Fibroblast of lung (primary cell): Measurements from ENCODE around the gene ASB6. TPM values are rescaled to one million over a fixed set of nuclear protein-coding genes. Genes with fewer than 3 reads are reported as not detected.

ENCODE experiments used
- DNase-seq, 2 donors: peaks; one replicate each; pipeline versions ENCODE4 v3.0.0 to v3.0.0-alpha.2; 2010; ENCODE audit warnings: low read depth in 2 of 2
- H2AFZ ChIP-seq: 2 replicates; pipeline ENCODE4 v1.5.1; 2012; ENCODE audit warnings: low read length, control low read depth, inconsistent platforms
- H3K27ac ChIP-seq: 2 replicates; pipeline ENCODE4 v1.5.1; 2011; ENCODE audit warnings: low read length, control low read depth; ENCODE audit not compliant: insufficient read depth
- H3K27me3 ChIP-seq: 2 replicates; pipeline ENCODE4 v1.5.1; 2011; ENCODE audit warnings: mild to moderate bottlenecking, low read length; ENCODE audit not compliant: control insufficient read depth, insufficient read depth
- H3K36me3 ChIP-seq: 2 replicates; pipeline ENCODE4 v1.5.1; 2011; ENCODE audit warnings: low read length; ENCODE audit not compliant: control insufficient read depth, insufficient read depth
- H3K4me1 ChIP-seq: 2 replicates; pipeline ENCODE4 v1.5.1; 2011; ENCODE audit warnings: low read length; ENCODE audit not compliant: control insufficient read depth, insufficient read depth; ENCODE audit errors: extremely low read depth
- H3K4me2 ChIP-seq: 2 replicates; pipeline ENCODE4 v1.5.1; 2011; ENCODE audit warnings: low read length, control low read depth; ENCODE audit not compliant: insufficient read depth; ENCODE audit errors: extremely low read depth
- H3K4me3 ChIP-seq, 4 experiments: fragments of 200-600 bp in 1 of 4; sonication (generic) in 1 of 4; replicated peaks in 1 of 4; 2 replicates each; pipeline ENCODE4 v1.5.1; 2011 to 2016; ENCODE audit warnings: low read length in 4 of 4, low read depth in 3 of 4, mild to moderate bottlenecking in 3 of 4, control low read depth in 2 of 4, inconsistent platforms in 1 of 4, mixed read lengths in 1 of 4; ENCODE audit not compliant: insufficient read depth in 1 of 4; ENCODE audit errors: control extremely low read depth in 1 of 4
- H3K79me2 ChIP-seq: 2 replicates; pipeline ENCODE4 v1.5.1; 2012; ENCODE audit warnings: mild to moderate bottlenecking, low read length, inconsistent platforms; ENCODE audit not compliant: control insufficient read depth, insufficient read depth
- H3K9ac ChIP-seq: 2 replicates; pipeline ENCODE4 v1.5.1; 2011; ENCODE audit warnings: mild to moderate bottlenecking, low read length, control low read depth; ENCODE audit not compliant: insufficient read depth
- H3K9me3 ChIP-seq: 2 replicates; pipeline ENCODE4 v1.5.1; 2012; ENCODE audit warnings: low read depth, low read length; ENCODE audit not compliant: control insufficient read depth, insufficient read depth
- H4K20me1 ChIP-seq: 2 replicates; pipeline ENCODE4 v1.5.1; 2011; ENCODE audit warnings: low read length; ENCODE audit not compliant: control insufficient read depth, insufficient read depth; ENCODE audit errors: extremely low read depth
- EZH2 ChIP-seq: IDR thresholded peaks from 2 replicates; pipeline ENCODE4 v1.5.1; 2012; ENCODE audit warnings: low read length, control low read depth, mild to moderate bottlenecking; ENCODE audit errors: missing control alignments
- polyA plus RNA-seq, 2 donors: library from polyadenylated mRNA; depleted of rRNA in 1 of 2; stranded (reverse) in 1 of 2; unstranded in 1 of 2; fragments of >200 nt; gene quantifications; 2 replicates each; pipeline ENCODE4 v1.2.1, GENCODE V29; 2011 to 2012; ENCODE audit warnings: missing spikeins in 1 of 2
- total RNA-seq: library from RNA; depleted of rRNA; stranded (reverse); fragments of >200 nt; gene quantifications from 2 replicates; pipeline ENCODE4 v1.2.1, GENCODE V29; 2014
- TF ChIP-seq, protein P1 (sequence below), 2 donors: IDR thresholded peaks in 1 of 2; conservative IDR thresholded peaks in 1 of 2; 1 replicate in 1 of 2; 2 replicates in 1 of 2; pipeline ENCODE4 v1.5.1; 2011 to 2012; ENCODE audit warnings: low read length in 2 of 2, control low read depth in 1 of 2, inconsistent platforms in 1 of 2, low read depth in 1 of 2, mild to moderate bottlenecking in 1 of 2

Gene ASB6
- total and polyA plus RNA-seq, 2 donors (not counting 1 experiment from before 2014, with no cell fraction given), result 14.4 to 15.4 TPM

DNA sequence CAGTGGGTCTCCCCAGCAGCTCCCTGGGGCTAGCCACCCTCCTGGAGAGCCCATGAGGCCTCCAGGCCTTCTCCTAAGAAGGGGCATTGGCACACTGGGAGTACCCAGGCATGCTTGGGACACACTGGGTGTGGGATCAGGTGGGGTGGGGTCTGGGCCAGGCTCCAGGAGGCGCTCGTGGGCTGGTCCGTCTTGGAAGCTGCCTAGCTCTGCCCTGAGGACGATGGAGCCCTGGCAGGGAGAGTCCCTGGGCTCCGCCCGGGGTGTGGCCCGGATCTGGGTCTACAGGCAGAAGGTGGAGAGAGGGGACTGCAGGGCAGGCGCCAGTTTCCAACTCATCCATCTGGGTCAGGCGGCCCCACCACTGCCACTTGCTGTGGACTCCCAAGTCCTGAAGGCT lies 25.9 kb upstream of the ASB6 start:
- Histone ChIP-seq H3K27me3 (no peaks in the 10 kb centered on the region), H3K4me3 (peak overlapping the region in 1 of 4 experiments; percentile 64), H3K9me3 (no peaks in the 10 kb centered on the region), H3K4me1 (no peaks in the 10 kb centered on the region), H4K20me1 (no peaks in the 10 kb centered on the region), H3K36me3 (no peaks in the 10 kb centered on the region), H3K9ac (no peak overlapping the region), H3K4me2 (no peak overlapping the region), H3K79me2 (no peaks in the 10 kb centered on the region), H3K27ac (no peak overlapping the region), H2AFZ (no peak overlapping the region)
- no peak for DNase-seq
- no peak for TF ChIP-seq EZH2
- TF ChIP-seq, protein P1, sequence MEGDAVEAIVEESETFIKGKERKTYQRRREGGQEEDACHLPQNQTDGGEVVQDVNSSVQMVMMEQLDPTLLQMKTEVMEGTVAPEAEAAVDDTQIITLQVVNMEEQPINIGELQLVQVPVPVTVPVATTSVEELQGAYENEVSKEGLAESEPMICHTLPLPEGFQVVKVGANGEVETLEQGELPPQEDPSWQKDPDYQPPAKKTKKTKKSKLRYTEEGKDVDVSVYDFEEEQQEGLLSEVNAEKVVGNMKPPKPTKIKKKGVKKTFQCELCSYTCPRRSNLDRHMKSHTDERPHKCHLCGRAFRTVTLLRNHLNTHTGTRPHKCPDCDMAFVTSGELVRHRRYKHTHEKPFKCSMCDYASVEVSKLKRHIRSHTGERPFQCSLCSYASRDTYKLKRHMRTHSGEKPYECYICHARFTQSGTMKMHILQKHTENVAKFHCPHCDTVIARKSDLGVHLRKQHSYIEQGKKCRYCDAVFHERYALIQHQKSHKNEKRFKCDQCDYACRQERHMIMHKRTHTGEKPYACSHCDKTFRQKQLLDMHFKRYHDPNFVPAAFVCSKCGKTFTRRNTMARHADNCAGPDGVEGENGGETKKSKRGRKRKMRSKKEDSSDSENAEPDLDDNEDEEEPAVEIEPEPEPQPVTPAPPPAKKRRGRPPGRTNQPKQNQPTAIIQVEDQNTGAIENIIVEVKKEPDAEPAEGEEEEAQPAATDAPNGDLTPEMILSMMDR (conservative IDR thresholded peaks at IDR 0.05 in 1 of 2, IDR thresholded peaks at IDR 0.05 in 1 of 2; ENCODE audit: low read depth in 1 of 2, low read length in 2 of 2), result no peak

DNA sequence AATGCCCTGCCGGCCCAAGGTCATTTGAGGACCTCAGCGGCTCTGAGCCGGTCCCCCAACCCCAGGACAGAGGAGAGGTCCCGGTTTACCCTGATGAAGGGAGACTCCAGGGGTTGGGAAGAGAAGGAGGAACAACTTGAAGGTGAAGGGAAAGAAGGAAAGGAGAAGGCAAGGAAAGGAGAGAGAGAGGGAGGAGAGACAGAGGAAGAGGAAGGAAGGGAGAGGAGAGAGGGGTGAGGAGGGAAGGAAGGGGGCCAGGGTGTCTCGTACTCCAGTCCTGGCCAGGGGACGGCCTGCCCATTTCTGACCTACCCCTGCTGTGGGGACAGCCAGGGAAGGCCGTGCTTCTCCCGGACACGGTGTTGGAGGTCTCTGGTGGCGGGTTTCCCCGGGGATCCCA lies 25.4 kb upstream of the ASB6 start:
- Histone ChIP-seq H3K4me3 (peak overlapping the region in 1 of 4 experiments; percentile 64), H3K4me2 (peak overlapping the region; percentile 3), H3K9ac (no peak overlapping the region)

DNA sequence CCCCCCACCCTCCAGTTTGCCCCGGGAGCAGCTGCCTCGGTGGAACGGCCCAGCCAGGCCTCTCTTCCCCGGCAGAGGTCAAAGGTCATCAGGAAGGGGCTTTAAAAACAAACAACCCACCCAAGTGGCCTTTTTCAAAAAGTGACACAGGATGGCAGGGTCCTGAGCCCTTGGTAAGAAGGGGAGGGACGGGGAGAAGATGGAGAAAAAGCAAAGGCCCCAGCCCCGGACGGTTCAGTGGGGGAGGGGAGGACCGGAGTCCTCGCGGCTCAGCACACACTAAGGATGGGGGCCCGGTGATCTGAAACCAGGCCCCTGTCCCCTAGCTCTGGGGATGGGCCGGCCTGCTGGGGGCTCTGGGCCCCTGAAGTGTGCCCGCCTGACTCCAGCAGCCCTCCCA lies 24.6 kb upstream of the ASB6 start:
- Histone ChIP-seq H2AFZ (no peak overlapping the region), H3K27ac (no peak overlapping the region), H4K20me1 (no peaks in the 10 kb centered on the region), H3K9ac (peak overlapping the region; percentile 46), H3K79me2 (no peaks in the 10 kb centered on the region), H3K4me2 (no peak overlapping the region), H3K4me1 (no peaks in the 10 kb centered on the region), H3K27me3 (no peaks in the 10 kb centered on the region), H3K4me3 (peak overlapping the region in 2 of 4 experiments; percentile 23 to 64), H3K9me3 (no peaks in the 10 kb centered on the region), H3K36me3 (no peaks in the 10 kb centered on the region)
- no peak for TF ChIP-seq EZH2
- TF ChIP-seq, protein P1 (conservative IDR thresholded peaks at IDR 0.05 in 1 of 2, IDR thresholded peaks at IDR 0.05 in 1 of 2; ENCODE audit: low read depth in 1 of 2, low read length in 2 of 2), result no peak
- no peak for DNase-seq

More for the DNA sequence above, 25.4 kb upstream of the ASB6 start:
- no peak for DNase-seq
- no peaks in the 10 kb centered on the region for H3K9me3 ChIP-seq
- H2AFZ ChIP-seq, result no peak overlapping the region
- H3K27me3 ChIP-seq, result no peaks in the 10 kb centered on the region
- H4K20me1 ChIP-seq, result no peaks in the 10 kb centered on the region
- no peaks in the 10 kb centered on the region for H3K79me2 ChIP-seq
- H3K4me1 ChIP-seq, result no peaks in the 10 kb centered on the region
- H3K27ac ChIP-seq, result no peak overlapping the region
- TF ChIP-seq, protein P1 (conservative IDR thresholded peaks at IDR 0.05 in 1 of 2, IDR thresholded peaks at IDR 0.05 in 1 of 2; ENCODE audit: low read depth in 1 of 2, low read length in 2 of 2), result no peak
- H3K36me3 ChIP-seq, result no peaks in the 10 kb centered on the region
